ENCODE data around the gene ASB13.

The ASB13 gene

DNA sequence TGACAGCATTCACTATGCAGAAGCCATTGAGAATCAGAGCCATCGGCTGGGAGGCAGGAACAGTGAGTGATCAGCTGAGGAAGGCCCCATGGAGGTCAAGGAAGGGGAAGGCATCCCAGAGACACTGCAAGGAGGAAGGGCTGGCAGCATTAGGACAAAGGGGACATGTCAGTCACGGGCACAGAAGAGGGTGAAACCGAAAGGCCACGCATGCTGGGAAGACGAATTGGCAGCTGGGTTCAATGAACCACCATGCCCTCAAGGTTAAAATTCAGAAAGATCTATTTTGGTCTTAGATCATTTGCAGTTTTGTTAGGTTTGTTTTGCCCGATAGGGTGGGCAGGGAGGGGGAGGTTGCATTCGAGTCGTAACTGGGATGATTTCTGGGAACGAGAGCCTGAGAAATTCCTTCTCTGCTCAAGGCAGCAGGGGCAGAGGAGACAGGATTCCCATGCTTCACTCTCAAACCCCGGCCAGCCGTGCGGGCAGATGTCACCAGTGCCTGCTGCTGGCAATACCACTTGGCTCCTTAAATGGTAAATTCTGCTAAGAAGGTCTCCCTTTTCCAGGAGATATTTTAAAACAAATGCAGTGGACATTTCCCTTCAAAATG, 57.7 kb downstream of the ASB13 start:
- DNase-seq (ENCODE audit: low read depth), result no peak
- TF ChIP-seq, protein P1, sequence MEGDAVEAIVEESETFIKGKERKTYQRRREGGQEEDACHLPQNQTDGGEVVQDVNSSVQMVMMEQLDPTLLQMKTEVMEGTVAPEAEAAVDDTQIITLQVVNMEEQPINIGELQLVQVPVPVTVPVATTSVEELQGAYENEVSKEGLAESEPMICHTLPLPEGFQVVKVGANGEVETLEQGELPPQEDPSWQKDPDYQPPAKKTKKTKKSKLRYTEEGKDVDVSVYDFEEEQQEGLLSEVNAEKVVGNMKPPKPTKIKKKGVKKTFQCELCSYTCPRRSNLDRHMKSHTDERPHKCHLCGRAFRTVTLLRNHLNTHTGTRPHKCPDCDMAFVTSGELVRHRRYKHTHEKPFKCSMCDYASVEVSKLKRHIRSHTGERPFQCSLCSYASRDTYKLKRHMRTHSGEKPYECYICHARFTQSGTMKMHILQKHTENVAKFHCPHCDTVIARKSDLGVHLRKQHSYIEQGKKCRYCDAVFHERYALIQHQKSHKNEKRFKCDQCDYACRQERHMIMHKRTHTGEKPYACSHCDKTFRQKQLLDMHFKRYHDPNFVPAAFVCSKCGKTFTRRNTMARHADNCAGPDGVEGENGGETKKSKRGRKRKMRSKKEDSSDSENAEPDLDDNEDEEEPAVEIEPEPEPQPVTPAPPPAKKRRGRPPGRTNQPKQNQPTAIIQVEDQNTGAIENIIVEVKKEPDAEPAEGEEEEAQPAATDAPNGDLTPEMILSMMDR (IDR thresholded peaks at IDR 0.05; ENCODE audit: insufficient read depth, low read depth, low read length, missing control alignments), result no peak
- H3K4me3 ChIP-seq (ENCODE audit: low read depth, low read length), result no peak overlapping the region

DNA sequence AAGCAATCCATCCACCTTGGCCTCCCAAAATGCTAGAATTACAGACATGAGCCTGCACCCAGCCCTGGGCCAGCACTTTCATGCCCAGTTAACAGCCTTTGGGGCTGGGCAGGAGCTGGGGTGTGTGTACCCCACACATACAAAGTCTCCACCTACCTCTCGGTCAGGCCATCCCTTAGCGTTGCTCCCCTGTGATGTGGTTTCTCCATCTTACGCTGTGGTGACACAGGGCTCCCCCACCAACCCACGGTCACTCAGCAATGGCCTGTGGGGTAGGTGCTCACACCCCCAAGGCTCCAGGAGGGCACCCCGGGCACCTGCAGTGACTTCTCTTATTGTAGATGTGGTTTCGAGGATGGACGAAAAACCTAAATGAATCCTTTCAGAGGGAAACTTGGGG, 58.8 kb downstream of the ASB13 start:
- DNase-seq (ENCODE audit: low read depth), result no peak
- TF ChIP-seq, protein P1 (IDR thresholded peaks at IDR 0.05; ENCODE audit: insufficient read depth, low read depth, low read length, missing control alignments), result no peak
- no peak overlapping the region for H3K4me3 ChIP-seq (ENCODE audit: low read depth, low read length)

DNA sequence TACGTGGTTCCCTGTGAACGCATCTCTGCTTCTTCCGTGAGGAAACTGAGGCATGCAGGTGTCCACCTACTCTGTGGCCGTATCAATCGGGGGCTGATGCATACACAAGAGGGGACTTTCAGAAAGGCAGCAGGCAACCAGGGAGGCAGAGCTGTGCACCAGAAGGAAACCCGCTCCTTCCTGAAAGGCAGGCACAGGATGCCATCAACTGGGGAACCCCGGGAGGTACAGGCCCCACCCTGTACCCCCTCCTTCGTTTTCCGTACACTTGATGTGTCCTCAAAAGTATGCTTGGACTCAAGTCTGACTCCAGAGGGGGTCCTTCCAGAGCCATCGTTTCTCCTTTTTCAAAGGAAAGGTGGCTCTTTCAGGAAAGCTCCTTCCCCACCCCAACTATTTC, 59.5 kb downstream of the ASB13 start:
- DNase-seq (ENCODE audit: low read depth), result no peak
- TF ChIP-seq, protein P1 (IDR thresholded peaks at IDR 0.05; ENCODE audit: insufficient read depth, low read depth, low read length, missing control alignments), result no peak
- H3K4me3 ChIP-seq (ENCODE audit: low read depth, low read length), result no peak overlapping the region

DNA sequence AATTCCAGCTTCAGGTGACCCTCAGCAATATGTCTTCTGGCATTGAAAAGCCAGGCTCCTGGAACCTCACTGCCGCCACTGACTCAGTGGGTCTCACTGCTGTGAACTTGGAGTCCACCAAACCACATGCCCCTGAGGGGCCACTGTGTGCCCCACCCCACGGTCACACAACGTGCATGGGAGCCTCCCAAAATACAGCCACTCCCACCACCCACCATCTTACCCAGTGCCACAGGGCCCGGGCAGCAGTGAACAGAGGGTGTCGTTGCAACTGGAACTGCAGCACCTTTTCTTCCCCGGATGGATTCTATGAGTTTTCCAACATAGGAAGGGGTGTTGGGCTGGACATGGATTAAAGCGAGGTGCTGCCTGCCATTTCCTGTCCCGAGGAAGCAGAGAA, 60.1 kb downstream of the ASB13 start:
- TF ChIP-seq, protein P1 (IDR thresholded peaks at IDR 0.05; ENCODE audit: insufficient read depth, low read depth, low read length, missing control alignments), result no peak
- H3K4me3 ChIP-seq (ENCODE audit: low read depth, low read length), result no peak overlapping the region
- DNase-seq (ENCODE audit: low read depth), result no peak

DNA sequence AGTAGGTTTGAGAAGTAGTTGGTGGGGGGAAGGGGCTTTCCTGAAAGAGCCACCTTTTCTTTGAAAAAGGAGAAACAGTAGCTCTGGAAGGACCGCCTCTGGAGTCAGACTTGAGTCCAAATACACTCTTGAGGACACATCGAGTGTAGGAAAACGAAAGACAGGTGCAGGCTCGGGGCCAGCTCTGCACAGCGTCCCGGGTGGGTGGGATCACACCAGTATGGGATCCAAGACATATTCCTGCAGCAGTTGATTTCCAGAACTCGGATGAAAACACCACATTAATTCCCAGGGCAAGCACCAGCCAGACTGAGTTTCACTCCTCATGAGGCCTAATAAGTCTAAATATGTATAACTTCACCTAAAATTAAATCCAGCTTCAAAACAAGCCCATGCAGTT, 61.4 kb downstream of the ASB13 start:
- no peak overlapping the region for H3K4me3 ChIP-seq (ENCODE audit: low read depth, low read length)
- TF ChIP-seq, protein P1 (IDR thresholded peaks at IDR 0.05; ENCODE audit: insufficient read depth, low read depth, low read length, missing control alignments), result no peak
- DNase-seq (ENCODE audit: low read depth), result no peak

DNA sequence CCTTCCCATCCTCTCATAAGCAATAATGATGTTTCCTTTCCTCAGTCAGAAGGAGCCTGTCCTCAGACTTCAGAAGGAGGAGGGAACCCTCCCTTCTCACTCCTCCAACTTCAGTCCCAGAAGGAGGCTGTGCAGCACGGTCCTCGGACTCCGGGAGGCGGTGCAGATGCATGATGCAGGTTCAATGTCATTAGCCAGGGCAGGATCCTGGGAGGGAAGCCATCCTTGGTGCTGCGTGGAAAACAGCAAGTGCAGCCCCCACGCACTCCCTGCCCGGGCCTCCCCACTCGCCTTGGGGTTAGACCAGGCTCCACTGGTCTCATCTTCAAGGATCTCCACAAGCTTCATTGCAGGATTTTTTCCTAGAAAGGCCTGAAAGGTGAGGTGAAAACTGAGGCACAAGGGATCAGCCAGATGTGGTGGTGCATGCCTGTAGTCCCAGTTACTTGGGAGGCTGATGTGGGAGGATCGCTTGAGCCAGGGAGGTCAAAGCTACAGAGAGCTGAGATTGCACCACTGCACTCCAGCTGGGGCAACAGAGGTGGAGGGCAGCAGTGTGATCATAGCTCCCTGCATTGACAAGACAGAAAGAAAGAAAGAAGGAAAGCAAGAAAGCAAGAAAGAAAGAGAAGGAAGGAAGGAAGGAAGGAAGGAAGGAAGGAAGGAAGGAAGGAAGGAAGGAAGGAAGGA, 62.0 kb downstream of the ASB13 start:
- H3K4me3 ChIP-seq (ENCODE audit: low read depth, low read length), result no peak overlapping the region
- TF ChIP-seq, protein P1 (IDR thresholded peaks at IDR 0.05; ENCODE audit: insufficient read depth, low read depth, low read length, missing control alignments), result no peak
- no peak for DNase-seq (ENCODE audit: low read depth)

DNA sequence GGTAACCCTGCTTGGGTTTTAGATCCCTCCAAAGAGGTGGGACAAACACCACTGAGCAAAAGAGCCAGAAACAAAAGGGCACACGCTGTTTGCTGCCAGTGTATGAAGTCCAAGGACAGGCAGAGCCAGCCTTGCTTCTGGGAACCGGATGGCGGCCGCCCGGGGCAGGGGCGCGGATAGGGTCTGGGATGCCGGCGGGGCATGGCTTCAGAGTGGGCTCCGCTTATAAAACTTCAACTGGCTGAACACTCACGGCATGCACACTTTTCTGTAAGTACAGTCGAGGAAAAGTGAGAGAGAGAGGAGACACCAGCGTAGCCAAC, 62.6 kb downstream of the ASB13 start:
- TF ChIP-seq, protein P1 (IDR thresholded peaks at IDR 0.05; ENCODE audit: insufficient read depth, low read depth, low read length, missing control alignments), result no peak
- DNase-seq (ENCODE audit: low read depth), result no peak
- no peak overlapping the region for H3K4me3 ChIP-seq (ENCODE audit: low read depth, low read length)

Data from GM12865 (cell line).